ENCODE data around the gene PPP2R2C.

Gene PPP2R2C

GRCh38 chr4:6441202-6441582 lies 31.2 kb downstream of the PPP2R2C start:
- DNase-seq: no peak
- Histone ChIP-seq H4K20me1 (ENCODE audit: insufficient read depth, low read length) (peaks cover 8% of the 10 kb centered on the region; the same call in 1 of the 2 replicates), H3K4me1 (ENCODE audit: insufficient read depth, low read length) (no peaks in the 10 kb centered on the region), H3K36me3 (ENCODE audit: insufficient read depth, low read length) (no peaks in the 10 kb centered on the region), H3K79me2 (ENCODE audit: insufficient read depth, low read length) (no peaks in the 10 kb centered on the region), H2AFZ (ENCODE audit: low read depth, low read length) (no peak overlapping the region), H3K4me3 (ENCODE audit: low read depth in 1 of 2, low read length in 2 of 2) (no peak overlapping the region), H3K27me3 (ENCODE audit: insufficient read depth, low read length, poor library complexity) (peaks cover 2% of the 10 kb centered on the region), H3K27ac (ENCODE audit: low read length) (no peak overlapping the region), H3K9ac (ENCODE audit: low read depth, low read length) (no peak overlapping the region), H3K4me2 (ENCODE audit: insufficient read depth, low read length) (no peak overlapping the region), H3K9me3 (ENCODE audit: insufficient read depth, low read length, severe bottlenecking) (no peaks in the 10 kb centered on the region)
- no peak for TF ChIP-seq CTCF (IDR thresholded peaks at IDR 0.05; ENCODE audit: borderline replicate concordance, extremely low read depth, low read length, poor library complexity, severe bottlenecking)
- TF ChIP-seq EZH2 (IDR thresholded peaks at IDR 0.05; ENCODE audit: borderline replicate concordance, low read depth, low read length, severe bottlenecking): no peak
- ATAC-seq (ENCODE audit: insufficient read depth, low read depth): no peak

- no peak overlapping the region for H3K27ac ChIP-seq (ENCODE audit: low read length)
- H3K9ac ChIP-seq (ENCODE audit: low read depth, low read length): no peak overlapping the region
- H3K36me3 ChIP-seq (ENCODE audit: insufficient read depth, low read length): no peaks in the 10 kb centered on the region
- peaks cover 3% of the 10 kb centered on the region; the same call in 1 of the 2 replicates for H4K20me1 ChIP-seq (ENCODE audit: insufficient read depth, low read length)
- no peak overlapping the region for H3K4me3 ChIP-seq (ENCODE audit: low read depth in 1 of 2, low read length in 2 of 2)
- TF ChIP-seq EZH2 (IDR thresholded peaks at IDR 0.05; ENCODE audit: borderline replicate concordance, low read depth, low read length, severe bottlenecking): no peak
- TF ChIP-seq CTCF (IDR thresholded peaks at IDR 0.05; ENCODE audit: borderline replicate concordance, extremely low read depth, low read length, poor library complexity, severe bottlenecking): no peak
- H3K4me2 ChIP-seq (ENCODE audit: insufficient read depth, low read length): no peak overlapping the region
- no peaks in the 10 kb centered on the region for H3K4me1 ChIP-seq (ENCODE audit: insufficient read depth, low read length)
- peaks cover 4% of the 10 kb centered on the region for H3K9me3 ChIP-seq (ENCODE audit: insufficient read depth, low read length, severe bottlenecking)
- DNase-seq (no peak), ATAC-seq (ENCODE audit: insufficient read depth, low read depth) (no peak)
- no peak overlapping the region for H2AFZ ChIP-seq (ENCODE audit: low read depth, low read length)
- no peaks in the 10 kb centered on the region for H3K79me2 ChIP-seq (ENCODE audit: insufficient read depth, low read length)
- H3K27me3 ChIP-seq (ENCODE audit: insufficient read depth, low read length, poor library complexity): peaks cover 2% of the 10 kb centered on the region
Measured at GRCh38 chr4:6440506-6441201, 31.8 kb downstream of the PPP2R2C start.

GRCh38 chr4:6439120-6439762 lies 33.2 kb downstream of the PPP2R2C start:
- Histone ChIP-seq H3K4me1 (ENCODE audit: insufficient read depth, low read length) (no peaks in the 10 kb centered on the region), H4K20me1 (ENCODE audit: insufficient read depth, low read length) (peaks cover 3% of the 10 kb centered on the region; the same call in 1 of the 2 replicates), H3K27ac (ENCODE audit: low read length) (no peak overlapping the region), H3K36me3 (ENCODE audit: insufficient read depth, low read length) (no peaks in the 10 kb centered on the region), H3K4me3 (ENCODE audit: low read depth in 1 of 2, low read length in 2 of 2) (no peak overlapping the region), H3K9me3 (ENCODE audit: insufficient read depth, low read length, severe bottlenecking) (peaks cover 6% of the 10 kb centered on the region), H3K4me2 (ENCODE audit: insufficient read depth, low read length) (no peak overlapping the region), H3K9ac (ENCODE audit: low read depth, low read length) (no peak overlapping the region), H3K27me3 (ENCODE audit: insufficient read depth, low read length, poor library complexity) (peaks cover 2% of the 10 kb centered on the region), H2AFZ (ENCODE audit: low read depth, low read length) (no peak overlapping the region), H3K79me2 (ENCODE audit: insufficient read depth, low read length) (no peaks in the 10 kb centered on the region)
- ATAC-seq (ENCODE audit: insufficient read depth, low read depth): no peak
- no peak for DNase-seq
- no peak for TF ChIP-seq CTCF (IDR thresholded peaks at IDR 0.05; ENCODE audit: borderline replicate concordance, extremely low read depth, low read length, poor library complexity, severe bottlenecking)
- no peak for TF ChIP-seq EZH2 (IDR thresholded peaks at IDR 0.05; ENCODE audit: borderline replicate concordance, low read depth, low read length, severe bottlenecking)
